Measurements from ENCODE around the gene KCNAB2.

The KCNAB2 gene

DNA sequence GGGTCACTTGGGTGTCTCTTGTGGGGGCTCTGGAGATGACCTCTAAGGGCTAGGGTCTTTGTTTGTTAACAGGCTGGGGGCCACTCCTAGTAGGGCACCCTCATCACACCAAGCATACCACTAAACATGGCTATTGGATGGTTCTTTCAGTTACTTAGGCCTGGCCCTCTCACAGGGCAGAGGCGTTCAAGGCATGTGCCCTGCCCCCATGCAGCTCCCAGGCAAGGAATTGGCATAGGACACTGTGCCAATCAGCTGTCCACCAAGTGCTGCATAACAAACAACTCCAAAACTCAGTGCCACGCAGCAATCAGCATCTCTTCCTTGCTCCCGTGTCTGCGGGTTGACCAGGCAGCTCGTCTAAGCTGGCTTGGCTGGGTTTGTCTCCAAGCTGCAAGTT, 2.1 kb upstream of the KCNAB2 start:
- TF ChIP-seq CTCF (IDR thresholded peaks at IDR 0.05) (no peak), ZFX (IDR thresholded peaks at IDR 0.05; ENCODE audit: borderline replicate concordance) (no peak)
- no peak overlapping the region for H3K27ac ChIP-seq

DNA sequence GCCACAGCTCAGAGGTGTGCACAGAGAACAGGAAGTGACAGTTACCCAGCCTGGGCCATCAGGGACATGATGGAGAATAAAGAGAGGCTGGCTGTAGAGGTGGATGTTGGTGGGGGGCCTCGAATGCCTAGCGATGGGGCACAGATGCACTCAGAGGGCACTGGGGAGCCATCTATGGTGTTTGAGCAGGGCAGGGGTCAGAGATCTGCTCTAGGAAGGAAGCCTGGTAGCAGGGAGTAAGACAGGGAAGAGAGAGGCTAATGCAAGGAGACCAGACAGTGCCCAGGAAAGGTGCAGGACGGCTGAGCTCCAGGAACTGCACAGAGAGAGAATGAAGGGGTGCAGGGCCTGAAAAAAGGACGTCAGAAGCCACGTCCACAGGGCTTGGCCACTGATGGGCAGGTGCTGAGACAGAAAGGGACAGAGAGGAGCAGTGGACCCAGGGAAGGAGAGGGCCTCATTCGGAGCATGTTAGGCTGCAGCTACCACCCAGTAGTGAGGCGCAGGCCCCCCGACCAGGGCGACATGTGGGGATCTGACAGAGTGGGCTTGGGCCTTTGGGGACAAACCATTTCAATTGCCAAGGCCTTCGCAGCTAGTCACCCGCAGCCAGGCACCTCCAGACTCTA, 1.1 kb upstream of the KCNAB2 start:
- no peak overlapping the region for H3K27ac ChIP-seq
- TF ChIP-seq CTCF (IDR thresholded peaks at IDR 0.05) (no peak), ZFX (IDR thresholded peaks at IDR 0.05; ENCODE audit: borderline replicate concordance) (no peak)

- TF ChIP-seq ZFX (IDR thresholded peaks at IDR 0.05; ENCODE audit: borderline replicate concordance) (no peak), CTCF (IDR thresholded peaks at IDR 0.05) (no peak)
- no peak overlapping the region for H3K27ac ChIP-seq
Measured at GRCh38 chr1:6045110-6045502, 582 bp upstream of the KCNAB2 start.

GRCh38 chr1:6046279-6046678, 591 bp downstream of the KCNAB2 start:
- TF ChIP-seq CTCF (IDR thresholded peaks at IDR 0.05) (no peak), ZFX (IDR thresholded peaks at IDR 0.05; ENCODE audit: borderline replicate concordance) (no peak)
- H3K27ac ChIP-seq, result no peak overlapping the region

GRCh38 chr1:6048179-6048867, 2.6 kb downstream of the KCNAB2 start:
- TF ChIP-seq CTCF (IDR thresholded peaks at IDR 0.05) (no peak), ZFX (IDR thresholded peaks at IDR 0.05; ENCODE audit: borderline replicate concordance) (no peak)
- H3K27ac ChIP-seq, result no peak overlapping the region

- TF ChIP-seq ZFX (IDR thresholded peaks at IDR 0.05; ENCODE audit: borderline replicate concordance) (no peak), CTCF (IDR thresholded peaks at IDR 0.05) (no peak)
- H3K27ac ChIP-seq, result no peak overlapping the region
Measured at GRCh38 chr1:6049419-6049818, 3.7 kb downstream of the KCNAB2 start.

- no peak overlapping the region for H3K27ac ChIP-seq
- no peak for TF ChIP-seq ZFX (IDR thresholded peaks at IDR 0.05; ENCODE audit: borderline replicate concordance)
- TF ChIP-seq CTCF (IDR thresholded peaks at IDR 0.05), result no peak
Measured at GRCh38 chr1:6051423-6051822, 5.7 kb downstream of the KCNAB2 start.
